GM12801 (cell line): ENCODE measurements around the gene PKM.

Source experiments
- CTCF ChIP-seq: IDR thresholded peaks from one replicate; pipeline ENCODE4 v1.5.1; 2011; ENCODE audit warnings: control low read depth; ENCODE audit not compliant: insufficient read length; ENCODE audit errors: extremely low read depth

The PKM gene

GRCh38 chr15:72271221-72271620 lies 40.2 kb upstream of the PKM start:
- no peak for TF ChIP-seq CTCF

- no peak for TF ChIP-seq CTCF
These were observed 38.7 kb upstream of the PKM start for GRCh38 chr15:72269739-72270138.

GRCh38 chr15:72265031-72265430 lies 34.0 kb upstream of the PKM start:
- TF ChIP-seq CTCF, result no peak

- TF ChIP-seq CTCF, result no peak
These were observed 21.8 kb upstream of the PKM start for GRCh38 chr15:72252663-72253299.

- no peak for TF ChIP-seq CTCF
These were observed 18.3 kb upstream of the PKM start for GRCh38 chr15:72249142-72249810.

- TF ChIP-seq CTCF, result no peak
These were observed 17.5 kb upstream of the PKM start for GRCh38 chr15:72248514-72248913.

GRCh38 chr15:72242775-72243370 lies 11.9 kb upstream of the PKM start:
- no peak for TF ChIP-seq CTCF
